Measurements from ENCODE around the gene YBEY.

YBEY gene

GRCh38 chr21:46340998-46341397, 54.9 kb downstream of the YBEY start:
- peaks cover 90% of the 10 kb centered on the region for H3K79me2 ChIP-seq (ENCODE audit: insufficient read depth, low read length)

GRCh38 chr21:46344219-46344915, 58.2 kb downstream of the YBEY start:
- Histone ChIP-seq H3K4me3 (ENCODE audit: low read depth in 1 of 2, low read length in 2 of 2) (no peak overlapping the region), H4K20me1 (ENCODE audit: insufficient read depth, low read length) (peaks cover 57% of the 10 kb centered on the region), H3K4me1 (ENCODE audit: insufficient read depth, low read length) (no peaks in the 10 kb centered on the region), H3K36me3 (ENCODE audit: insufficient read depth, low read length) (peaks cover 74% of the 10 kb centered on the region), H3K27me3 (ENCODE audit: insufficient read depth, low read length, poor library complexity) (no peaks in the 10 kb centered on the region), H3K79me2 (ENCODE audit: insufficient read depth, low read length) (peaks cover 73% of the 10 kb centered on the region), H3K27ac (ENCODE audit: low read length) (no peak overlapping the region), H3K9me3 (ENCODE audit: insufficient read depth, low read length, severe bottlenecking) (no peaks in the 10 kb centered on the region), H2AFZ (ENCODE audit: low read depth, low read length) (no peak overlapping the region), H3K9ac (ENCODE audit: low read depth, low read length) (no peak overlapping the region), H3K4me2 (ENCODE audit: insufficient read depth, low read length) (no peak overlapping the region)
- ATAC-seq (ENCODE audit: insufficient read depth, low read depth) = no peak
- DNase-seq = no peak
- no peak for TF ChIP-seq CTCF (IDR thresholded peaks at IDR 0.05; ENCODE audit: borderline replicate concordance, extremely low read depth, low read length, poor library complexity, severe bottlenecking)
- no peak for TF ChIP-seq EZH2 (IDR thresholded peaks at IDR 0.05; ENCODE audit: borderline replicate concordance, low read depth, low read length, severe bottlenecking)

More at GRCh38 chr21:46340998-46341397, 54.9 kb downstream of the YBEY start:
- Histone ChIP-seq H3K4me3 (ENCODE audit: low read depth in 1 of 2, low read length in 2 of 2) (no peak overlapping the region), H4K20me1 (ENCODE audit: insufficient read depth, low read length) (peaks cover 43% of the 10 kb centered on the region), H3K9ac (ENCODE audit: low read depth, low read length) (no peak overlapping the region), H3K27me3 (ENCODE audit: insufficient read depth, low read length, poor library complexity) (no peaks in the 10 kb centered on the region), H3K9me3 (ENCODE audit: insufficient read depth, low read length, severe bottlenecking) (no peaks in the 10 kb centered on the region), H3K27ac (ENCODE audit: low read length) (no peak overlapping the region), H2AFZ (ENCODE audit: low read depth, low read length) (no peak overlapping the region), H3K36me3 (ENCODE audit: insufficient read depth, low read length) (peaks cover 71% of the 10 kb centered on the region), H3K4me2 (ENCODE audit: insufficient read depth, low read length) (no peak overlapping the region), H3K4me1 (ENCODE audit: insufficient read depth, low read length) (no peaks in the 10 kb centered on the region)
- no peak for ATAC-seq (ENCODE audit: insufficient read depth, low read depth)
- TF ChIP-seq EZH2 (IDR thresholded peaks at IDR 0.05; ENCODE audit: borderline replicate concordance, low read depth, low read length, severe bottlenecking) (no peak), CTCF (IDR thresholded peaks at IDR 0.05; ENCODE audit: borderline replicate concordance, extremely low read depth, low read length, poor library complexity, severe bottlenecking) (no peak)
- DNase-seq = no peak

GRCh38 chr21:46345861-46346260, 59.7 kb downstream of the YBEY start:
- Histone ChIP-seq H2AFZ (ENCODE audit: low read depth, low read length) (no peak overlapping the region), H3K36me3 (ENCODE audit: insufficient read depth, low read length) (peaks cover 80% of the 10 kb centered on the region), H3K27ac (ENCODE audit: low read length) (no peak overlapping the region), H4K20me1 (ENCODE audit: insufficient read depth, low read length) (peaks cover 50% of the 10 kb centered on the region), H3K4me1 (ENCODE audit: insufficient read depth, low read length) (no peaks in the 10 kb centered on the region), H3K9ac (ENCODE audit: low read depth, low read length) (no peak overlapping the region), H3K9me3 (ENCODE audit: insufficient read depth, low read length, severe bottlenecking) (no peaks in the 10 kb centered on the region), H3K27me3 (ENCODE audit: insufficient read depth, low read length, poor library complexity) (no peaks in the 10 kb centered on the region), H3K79me2 (ENCODE audit: insufficient read depth, low read length) (peaks cover 59% of the 10 kb centered on the region), H3K4me2 (ENCODE audit: insufficient read depth, low read length) (no peak overlapping the region), H3K4me3 (ENCODE audit: low read depth in 1 of 2, low read length in 2 of 2) (no peak overlapping the region)
- TF ChIP-seq CTCF (IDR thresholded peaks at IDR 0.05; ENCODE audit: borderline replicate concordance, extremely low read depth, low read length, poor library complexity, severe bottlenecking) = no peak
- no peak for TF ChIP-seq EZH2 (IDR thresholded peaks at IDR 0.05; ENCODE audit: borderline replicate concordance, low read depth, low read length, severe bottlenecking)
- DNase-seq (no peak), ATAC-seq (ENCODE audit: insufficient read depth, low read depth) (no peak)
